Upper lobe of left lung (tissue), 6 donors: Measurements from ENCODE around the gene VSTM4. TPM values are rescaled to one million over a fixed set of nuclear protein-coding genes. Genes with fewer than 3 reads are reported as not detected.
A peak's percentile ranks its signal among the peaks of the same experiment; 100 is the strongest.

Experiments used
- ATAC-seq, 2 donors: fragments of 200-7000 bp; cut with Tn5 transposase; one replicate each; pipeline ENCODE4 v1.9.1; 2022; ENCODE audit warnings: mild to moderate bottlenecking in 2 of 2, moderate library complexity in 2 of 2; ENCODE audit not compliant: low FRiP score in 2 of 2
- DNase-seq, 2 donors: peaks; one replicate each; pipeline ENCODE4 v3.0.0-alpha.2; 2019 to 2020
- H3K27ac ChIP-seq, 4 donors: fragments of 200-600 bp; sonication (generic); one replicate each; pipeline ENCODE4 v1.5.1; 2016 to 2019
- H3K27me3 ChIP-seq, 4 donors: fragments of 200-600 bp; sonication (generic); one replicate each; pipeline ENCODE4 v1.5.1; 2017 to 2019
- H3K36me3 ChIP-seq, 4 donors: fragments of 200-600 bp; sonication (generic); one replicate each; pipeline ENCODE4 v1.5.1; 2016 to 2019
- H3K4me1 ChIP-seq, 4 donors: fragments of 200-600 bp; sonication (generic); one replicate each; pipeline ENCODE4 v1.5.1; 2018 to 2019
- H3K4me3 ChIP-seq, 4 donors: fragments of 200-600 bp; sonication (generic); one replicate each; pipeline ENCODE4 v1.5.1; 2017 to 2019; ENCODE audit warnings: mild to moderate bottlenecking in 2 of 4, moderate library complexity in 1 of 4
- H3K9me3 ChIP-seq, 4 donors: fragments of 200-600 bp; sonication (generic); one replicate each; pipeline ENCODE4 v1.5.1; 2018 to 2019
- EP300 ChIP-seq, 4 donors: sonication (generic); formaldehyde crosslinking; IDR thresholded peaks; one replicate each; pipeline ENCODE4 v1.5.1; 2017; ENCODE audit warnings: antibody characterized with exemption in 4 of 4, control low read depth in 2 of 4
- POLR2A ChIP-seq, 4 donors: fragments of 450-650 bp; IDR thresholded peaks; one replicate each; pipeline ENCODE4 v1.5.1; 2016 to 2017; ENCODE audit warnings: antibody characterized with exemption in 4 of 4, mild to moderate bottlenecking in 2 of 4
- POLR2AphosphoS5 ChIP-seq, 2 donors: sonication (generic); formaldehyde crosslinking; IDR thresholded peaks; one replicate each; pipeline ENCODE4 v1.5.1; 2017; ENCODE audit warnings: antibody characterized with exemption in 2 of 2
- WGBS, 2 donors: methylation state at CpG; one replicate each; pipeline ENCODE4 v1.1.5; 2017 to 2018; 5-methylcytosine and 5-hydroxymethylcytosine counted together
- total RNA-seq, 6 donors: library from RNA; depleted of rRNA in 4 of 6; stranded (reverse); fragments of >200 nt in 4 of 6; gene quantifications; one replicate each; pipeline versions ENCODE4 v1.1.0 to v1.2.1, GENCODE V29; 2016 to 2021
- TF ChIP-seq, protein P1 (sequence below), 6 experiments: fragments of 450-650 bp in 4 of 6; fragments of 200-600 bp in 2 of 6; sonication (generic) in 2 of 6; IDR thresholded peaks; one replicate each; pipeline ENCODE4 v1.5.1; 2016 to 2019; ENCODE audit warnings: antibody characterized with exemption in 6 of 6
- donor health status: DM: no; HTN: no; CAD: no; lungs with moderate emphysema.
- donor health status: DM: no; HTN: yes; CAD: no; lungs with severe emphysema.

VSTM4 gene, protein sequence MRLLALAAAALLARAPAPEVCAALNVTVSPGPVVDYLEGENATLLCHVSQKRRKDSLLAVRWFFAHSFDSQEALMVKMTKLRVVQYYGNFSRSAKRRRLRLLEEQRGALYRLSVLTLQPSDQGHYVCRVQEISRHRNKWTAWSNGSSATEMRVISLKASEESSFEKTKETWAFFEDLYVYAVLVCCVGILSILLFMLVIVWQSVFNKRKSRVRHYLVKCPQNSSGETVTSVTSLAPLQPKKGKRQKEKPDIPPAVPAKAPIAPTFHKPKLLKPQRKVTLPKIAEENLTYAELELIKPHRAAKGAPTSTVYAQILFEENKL
- total RNA-seq = 10 to 100 TPM in 4 of 6 donors, 1 to 10 TPM in 2; 8.5 to 24.3 (median 13.2) TPM

DNA sequence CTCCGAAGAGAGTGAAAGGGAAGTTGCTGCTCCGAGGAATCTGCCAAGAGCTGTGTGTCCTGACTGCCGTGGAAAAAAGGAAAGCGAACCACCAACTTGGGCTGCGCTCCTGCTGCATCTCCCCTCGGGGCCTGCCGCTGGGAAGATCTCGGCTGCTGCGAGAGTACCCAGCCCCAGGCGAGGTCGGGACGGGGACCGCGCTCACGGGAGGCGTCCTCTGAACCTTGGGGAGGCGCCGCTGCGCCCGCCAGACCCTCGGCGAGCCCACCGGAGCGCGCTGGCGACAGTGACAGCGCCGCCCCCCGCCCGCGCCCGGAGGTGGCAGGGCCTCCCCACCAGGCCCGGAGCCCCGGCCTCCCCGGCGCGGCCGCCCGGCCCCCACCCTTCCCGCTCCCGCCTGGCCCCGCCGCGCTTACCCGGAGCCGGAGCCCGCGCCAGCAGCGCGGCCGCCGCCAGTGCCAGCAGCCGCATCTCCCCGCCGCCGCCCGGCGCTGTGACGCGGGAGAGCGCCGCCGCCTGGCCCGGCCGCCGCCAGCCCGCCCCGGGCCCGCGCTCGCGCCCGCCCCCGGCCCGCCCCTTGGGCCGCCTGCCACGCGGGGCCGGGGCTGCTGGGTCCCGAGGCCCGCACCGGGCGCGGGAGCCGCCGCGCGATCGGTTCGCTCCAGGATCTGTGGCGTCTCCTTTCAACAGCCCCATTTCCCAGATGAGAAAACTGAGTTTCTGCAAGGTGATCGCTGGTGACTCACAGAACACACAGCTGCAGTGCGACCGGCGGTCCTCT is at the start of gene VSTM4:
Gene VSTM4, minus strand, starts transcription at position 508 of the 781 bp plus-strand sequence. Its CDS starts 37 bp downstream, at position 471.
- Histone ChIP-seq H3K4me1 (peaks cover 0 to 28% (median 12%) of the 10 kb centered on the region in 4 donors), H3K36me3 (no peaks in the 10 kb centered on the region), H3K9me3 (no peaks in the 10 kb centered on the region), H3K4me3 (peak within 1 kb of the TSS in 3 of 4 donors; percentile 59 to 65 (median 61)), H3K27me3 (no peaks in the 10 kb centered on the region), H3K27ac (peak within 1 kb of the TSS; percentile 55 to 86 (median 80))
- ATAC-seq = peak in 1 of 2 donors; percentile 79
- DNase-seq = peak in 1 of 2 donors; percentile 92
- WGBS, 2 donors = 0 to 13% methylated on average over 2 to 14 of the region's 95 CpGs
- TF ChIP-seq POLR2AphosphoS5 (IDR thresholded peaks at IDR 0.05) = peak in 1 of 2 donors; percentile 5
- TF ChIP-seq, protein P1, sequence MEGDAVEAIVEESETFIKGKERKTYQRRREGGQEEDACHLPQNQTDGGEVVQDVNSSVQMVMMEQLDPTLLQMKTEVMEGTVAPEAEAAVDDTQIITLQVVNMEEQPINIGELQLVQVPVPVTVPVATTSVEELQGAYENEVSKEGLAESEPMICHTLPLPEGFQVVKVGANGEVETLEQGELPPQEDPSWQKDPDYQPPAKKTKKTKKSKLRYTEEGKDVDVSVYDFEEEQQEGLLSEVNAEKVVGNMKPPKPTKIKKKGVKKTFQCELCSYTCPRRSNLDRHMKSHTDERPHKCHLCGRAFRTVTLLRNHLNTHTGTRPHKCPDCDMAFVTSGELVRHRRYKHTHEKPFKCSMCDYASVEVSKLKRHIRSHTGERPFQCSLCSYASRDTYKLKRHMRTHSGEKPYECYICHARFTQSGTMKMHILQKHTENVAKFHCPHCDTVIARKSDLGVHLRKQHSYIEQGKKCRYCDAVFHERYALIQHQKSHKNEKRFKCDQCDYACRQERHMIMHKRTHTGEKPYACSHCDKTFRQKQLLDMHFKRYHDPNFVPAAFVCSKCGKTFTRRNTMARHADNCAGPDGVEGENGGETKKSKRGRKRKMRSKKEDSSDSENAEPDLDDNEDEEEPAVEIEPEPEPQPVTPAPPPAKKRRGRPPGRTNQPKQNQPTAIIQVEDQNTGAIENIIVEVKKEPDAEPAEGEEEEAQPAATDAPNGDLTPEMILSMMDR (IDR thresholded peaks at IDR 0.05) = no peak

- H3K27ac ChIP-seq = no peak overlapping the region
- DNase-seq (no peak), ATAC-seq (peak in 1 of 2 donors; percentile 61)
- no peaks in the 10 kb centered on the region for H3K27me3 ChIP-seq
- peaks cover 0 to 25% (median 2%) of the 10 kb centered on the region in 4 donors for H3K36me3 ChIP-seq
- no peak overlapping the region for H3K4me3 ChIP-seq
- no peaks in the 10 kb centered on the region for H3K9me3 ChIP-seq
- TF ChIP-seq, protein P1 (IDR thresholded peaks at IDR 0.05) = peak; percentile 50 to 75 (median 57)
- TF ChIP-seq POLR2AphosphoS5 (IDR thresholded peaks at IDR 0.05) = no peak
- peaks cover 0 to 4% (median 0%) of the 10 kb centered on the region in 4 donors for H3K4me1 ChIP-seq
- WGBS, 2 donors = 61 to 72% methylated on average over 9 of the region's 9 CpGs
Observed at GRCh38 chr10:49164559-49165188, 49.4 kb upstream of the VSTM4 start.

DNA sequence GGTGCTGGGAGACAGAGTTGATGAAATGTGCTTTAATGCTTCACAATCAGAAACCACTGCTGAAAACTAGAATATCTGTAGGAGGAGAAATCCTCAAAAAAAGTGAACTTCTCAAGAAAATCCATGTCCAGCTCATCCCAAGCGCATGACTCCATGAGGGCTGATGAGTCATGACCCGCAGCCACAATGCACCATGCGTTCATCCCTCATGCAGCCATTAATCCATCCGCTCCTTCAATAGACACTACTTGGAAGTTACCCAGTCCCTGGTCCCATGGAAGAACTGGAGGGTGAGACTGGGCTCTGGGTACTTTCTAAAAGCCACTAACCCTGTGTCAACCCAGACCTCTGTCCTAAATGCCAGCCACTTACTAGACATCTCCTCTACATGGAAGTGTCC is 48.4 kb upstream of the VSTM4 start:
- Histone ChIP-seq H3K36me3 (peaks cover 0 to 25% (median 2%) of the 10 kb centered on the region in 4 donors), H3K4me3 (no peak overlapping the region), H3K4me1 (no peaks in the 10 kb centered on the region), H3K27ac (no peak overlapping the region), H3K9me3 (no peaks in the 10 kb centered on the region), H3K27me3 (no peaks in the 10 kb centered on the region)
- 94 to 95% methylated on average over 4 of the region's 4 CpGs for WGBS, 2 donors
- no peak for DNase-seq
- peak in 1 of 2 donors; percentile 30 for ATAC-seq
- TF ChIP-seq POLR2AphosphoS5 (IDR thresholded peaks at IDR 0.05) = no peak
- no peak for TF ChIP-seq POLR2A (IDR thresholded peaks at IDR 0.05)
- TF ChIP-seq EP300 (IDR thresholded peaks at IDR 0.05) = no peak
- TF ChIP-seq, protein P1 (IDR thresholded peaks at IDR 0.05) = no peak

GRCh38 chr10:49162761-49163310 is 47.5 kb upstream of the VSTM4 start:
- Histone ChIP-seq H3K4me1 (no peaks in the 10 kb centered on the region), H3K27me3 (no peaks in the 10 kb centered on the region), H3K9me3 (no peaks in the 10 kb centered on the region), H3K36me3 (peaks cover 0 to 25% (median 2%) of the 10 kb centered on the region in 4 donors), H3K4me3 (no peak overlapping the region), H3K27ac (no peak overlapping the region)
- no peak for ATAC-seq
- no peak for TF ChIP-seq EP300 (IDR thresholded peaks at IDR 0.05)
- no peak for TF ChIP-seq POLR2AphosphoS5 (IDR thresholded peaks at IDR 0.05)
- TF ChIP-seq POLR2A (IDR thresholded peaks at IDR 0.05) = no peak
- TF ChIP-seq, protein P1 (IDR thresholded peaks at IDR 0.05) = no peak
- WGBS, 2 donors = 85% methylated on average over 5 to 8 of the region's 8 CpGs
- no peak for DNase-seq
